GM20000 (cell line): ENCODE data around the gene PPP1R36.
"Not testable (repeated sequence)": the region's sequence is repeated elsewhere in the genome, so short reads cannot be mapped to it uniquely, and the experiment has no call there.

Source experiments
- DNase-seq: peaks from one replicate; pipeline ENCODE4 v3.0.0; 2012; ENCODE audit warnings: low spot score
- TF ChIP-seq, protein P1 (sequence below): IDR thresholded peaks from 2 replicates; pipeline ENCODE4 v1.5.1; 2012; ENCODE audit warnings: mild to moderate bottlenecking, control low read depth; ENCODE audit errors: extremely low read depth, missing control alignments

PPP1R36 gene

DNA sequence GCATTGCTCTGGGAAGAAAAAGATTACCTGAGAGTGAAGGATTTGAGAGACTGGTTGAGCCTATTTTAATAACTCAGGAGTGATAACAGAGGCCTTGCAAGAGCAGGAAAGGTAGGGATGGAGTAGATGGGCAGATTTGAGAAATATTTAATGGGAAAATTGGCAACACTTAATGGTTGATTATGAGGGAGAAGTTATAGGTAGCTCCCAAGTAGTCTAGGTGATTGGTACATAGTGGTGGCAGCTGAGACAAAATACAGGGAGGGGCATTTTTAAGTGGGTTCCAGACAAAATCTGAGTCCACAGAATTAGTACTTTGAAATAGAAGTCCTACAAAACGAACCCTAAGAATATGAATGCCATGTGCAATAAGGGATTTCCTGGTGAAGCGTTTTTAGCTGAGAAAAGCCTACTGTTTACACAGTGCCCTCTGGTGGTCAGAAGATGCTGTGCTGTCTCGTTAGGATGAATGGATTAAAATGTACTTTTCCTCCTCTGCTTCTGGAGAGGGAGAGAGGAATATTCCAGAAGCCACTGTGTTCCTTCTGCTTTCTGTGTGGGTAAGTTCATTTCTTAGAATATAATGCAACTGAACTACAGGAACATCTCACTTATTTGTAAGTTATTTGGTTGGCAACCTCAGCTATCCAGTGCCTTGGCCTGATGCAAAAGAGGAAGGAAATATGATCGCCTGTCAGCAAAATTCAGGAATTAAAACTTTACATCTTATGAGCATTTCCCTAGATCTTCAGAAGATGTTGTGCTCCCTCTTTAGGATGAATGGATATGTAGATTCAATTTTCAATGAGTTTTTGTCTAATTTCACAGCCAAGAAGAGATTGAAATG is 38.7 kb upstream of the PPP1R36 start:
- TF ChIP-seq, protein P1, sequence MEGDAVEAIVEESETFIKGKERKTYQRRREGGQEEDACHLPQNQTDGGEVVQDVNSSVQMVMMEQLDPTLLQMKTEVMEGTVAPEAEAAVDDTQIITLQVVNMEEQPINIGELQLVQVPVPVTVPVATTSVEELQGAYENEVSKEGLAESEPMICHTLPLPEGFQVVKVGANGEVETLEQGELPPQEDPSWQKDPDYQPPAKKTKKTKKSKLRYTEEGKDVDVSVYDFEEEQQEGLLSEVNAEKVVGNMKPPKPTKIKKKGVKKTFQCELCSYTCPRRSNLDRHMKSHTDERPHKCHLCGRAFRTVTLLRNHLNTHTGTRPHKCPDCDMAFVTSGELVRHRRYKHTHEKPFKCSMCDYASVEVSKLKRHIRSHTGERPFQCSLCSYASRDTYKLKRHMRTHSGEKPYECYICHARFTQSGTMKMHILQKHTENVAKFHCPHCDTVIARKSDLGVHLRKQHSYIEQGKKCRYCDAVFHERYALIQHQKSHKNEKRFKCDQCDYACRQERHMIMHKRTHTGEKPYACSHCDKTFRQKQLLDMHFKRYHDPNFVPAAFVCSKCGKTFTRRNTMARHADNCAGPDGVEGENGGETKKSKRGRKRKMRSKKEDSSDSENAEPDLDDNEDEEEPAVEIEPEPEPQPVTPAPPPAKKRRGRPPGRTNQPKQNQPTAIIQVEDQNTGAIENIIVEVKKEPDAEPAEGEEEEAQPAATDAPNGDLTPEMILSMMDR: peak; percentile 59
- peak; percentile 34 for DNase-seq

DNA sequence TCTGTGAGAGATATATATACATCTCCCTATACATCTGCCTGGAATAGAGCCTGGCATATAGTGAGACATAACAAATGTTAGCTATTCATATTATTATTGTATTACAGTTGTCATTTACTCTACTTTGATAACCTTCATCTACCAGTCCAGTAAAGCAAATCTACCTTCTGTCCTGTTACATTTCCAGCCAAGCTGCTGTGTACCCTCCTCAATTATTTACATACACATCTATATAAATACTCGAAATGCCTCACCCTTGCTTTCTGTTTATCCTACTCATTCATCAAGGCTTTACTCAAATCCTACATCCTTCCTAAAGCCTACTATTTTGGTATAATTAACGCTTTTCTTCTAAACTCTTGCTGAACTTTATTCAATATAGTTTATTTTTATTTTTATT is 36.5 kb upstream of the PPP1R36 start:
- no peak for DNase-seq
- TF ChIP-seq, protein P1: no peak

DNA sequence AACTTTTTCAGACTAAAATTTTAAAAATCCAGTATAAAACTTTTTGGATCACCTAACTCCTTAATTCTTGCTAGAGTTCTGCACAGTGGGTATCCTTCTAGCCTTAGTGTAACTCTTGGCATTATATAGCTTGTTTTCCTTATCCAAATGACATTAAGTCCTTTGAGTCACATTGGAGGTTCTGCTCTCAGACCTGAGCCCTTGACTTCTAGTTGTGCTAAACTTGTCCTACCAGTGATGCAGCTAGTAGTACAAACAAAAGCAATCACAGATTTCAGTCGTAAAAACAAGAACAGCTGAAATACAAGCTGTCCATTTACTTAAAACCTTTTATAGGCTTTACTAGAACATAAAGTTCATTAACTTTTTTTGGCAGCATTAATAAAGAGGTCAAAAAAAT is 34.7 kb upstream of the PPP1R36 start:
- TF ChIP-seq, protein P1: no peak
- no peak for DNase-seq

DNA sequence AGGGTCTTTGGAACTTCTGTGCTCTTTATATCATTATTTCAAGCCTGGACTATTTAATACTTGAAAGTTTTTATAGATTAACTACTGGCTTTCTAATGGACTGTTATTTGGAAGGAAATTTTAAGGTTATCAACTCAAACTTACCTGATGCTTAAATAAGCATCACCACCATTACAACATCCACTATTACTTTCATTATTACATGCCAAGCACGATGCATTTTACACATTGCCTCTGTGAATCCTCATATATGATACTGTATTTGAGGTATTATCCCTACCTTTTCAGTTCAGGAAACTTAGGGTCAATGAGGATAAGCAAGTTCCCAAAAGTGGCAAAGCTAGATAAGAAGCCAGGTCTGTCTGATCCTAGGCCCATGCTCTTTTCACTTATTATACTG is 32.8 kb upstream of the PPP1R36 start:
- DNase-seq: no peak
- TF ChIP-seq, protein P1: no peak

DNA sequence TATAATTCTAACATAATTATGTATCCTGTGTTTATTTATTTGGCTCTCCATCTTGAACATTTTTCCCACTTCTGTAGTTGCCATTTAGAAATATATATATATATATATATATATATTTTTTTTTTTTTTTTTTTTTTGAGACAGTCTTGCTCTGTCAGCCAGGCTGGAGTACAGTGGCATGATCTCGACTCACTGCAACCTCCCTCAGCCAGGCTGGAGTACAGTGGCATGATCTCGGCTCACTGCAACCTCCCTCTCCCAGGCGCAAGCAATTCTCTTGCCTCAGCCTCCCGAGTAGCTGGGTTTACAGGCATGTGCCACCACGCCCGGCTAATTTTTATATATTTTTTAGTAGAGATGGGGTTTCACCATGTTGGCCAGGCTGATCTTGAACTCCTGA is 32.1 kb upstream of the PPP1R36 start:
- not testable (repeated sequence) for DNase-seq

DNA sequence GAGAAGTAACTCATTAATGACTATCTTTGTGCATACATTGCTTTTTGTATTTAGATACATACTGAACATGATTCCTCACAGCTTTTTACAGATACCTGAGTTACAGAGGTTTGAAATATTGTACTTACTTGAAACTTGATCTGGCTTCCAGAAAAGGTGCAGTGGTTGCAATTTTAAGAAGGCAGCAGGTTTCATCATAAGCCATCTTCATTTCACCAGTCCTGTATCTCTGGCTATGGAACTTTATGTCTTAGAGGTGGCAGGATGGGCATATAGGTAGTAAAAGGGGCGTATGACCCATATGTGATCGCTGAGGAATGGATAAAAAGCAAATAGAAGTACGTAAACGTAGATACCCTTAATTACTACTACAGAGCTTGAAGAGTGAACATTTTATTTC is 31.5 kb upstream of the PPP1R36 start:
- no peak for DNase-seq

DNA sequence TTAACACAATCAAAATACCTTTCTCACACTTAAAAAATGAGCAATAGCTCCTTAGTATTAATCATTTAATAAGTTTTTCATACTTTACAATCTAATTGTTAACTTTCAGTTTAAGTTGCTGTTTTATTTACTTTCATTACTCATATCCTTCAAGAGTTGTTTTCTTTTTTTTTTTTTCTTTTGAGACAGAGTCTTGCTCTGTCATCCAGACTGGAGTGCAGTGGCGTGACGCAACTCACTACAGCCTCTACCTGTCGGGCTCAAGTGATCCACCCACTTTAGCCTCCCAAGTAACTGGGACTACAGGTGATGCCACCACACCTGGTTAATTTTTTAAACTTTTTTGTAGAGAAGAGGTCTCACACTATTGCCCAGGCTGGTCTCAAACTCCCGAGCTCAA is 29.1 kb upstream of the PPP1R36 start:
- no peak for DNase-seq
- TF ChIP-seq, protein P1: no peak

More for the DNA sequence above, 31.5 kb upstream of the PPP1R36 start:
- TF ChIP-seq, protein P1: no peak
